CD4-positive, alpha-beta memory T cell (primary cell): Measurements from ENCODE around the gene PIP5K1C. TPM values are rescaled to one million over a fixed set of nuclear protein-coding genes. Genes with fewer than 3 reads are reported as not detected.

Experiments
- CTCF ChIA-PET: fragments of 350-600 bp; sonication (Branson Sonifier 250); formaldehyde crosslinking; loops from one replicate; lab custom pipeline; 2021; ENCODE audit warnings: inconsistent platforms; ENCODE audit not compliant: partially characterized antibody; lab: Charles Lee
- POLR2A ChIA-PET: fragments of 350-600 bp; sonication (Branson Sonifier 250); formaldehyde crosslinking; loops from one replicate; lab custom pipeline; 2021; ENCODE audit not compliant: partially characterized antibody; lab: Charles Lee
- DNase-seq, 5 donors: peaks; one replicate each; pipeline versions ENCODE4 v3.0.0 to v3.0.0-alpha.2; 2020 to 2022; ENCODE audit warnings: mixed read lengths in 1 of 5
- H3K27ac ChIP-seq: one replicate; pipeline ENCODE4 v1.7.0; 2013; ENCODE audit warnings: low read depth, low read length
- H3K27me3 ChIP-seq: 2 replicates; pipeline ENCODE4 v1.7.0; 2013; ENCODE audit warnings: mild to moderate bottlenecking, low read length, moderate library complexity; ENCODE audit not compliant: insufficient read depth
- H3K36me3 ChIP-seq: 2 replicates; pipeline ENCODE4 v1.7.0; 2013; ENCODE audit warnings: mild to moderate bottlenecking, low read length, moderate library complexity; ENCODE audit not compliant: insufficient read depth
- H3K4me1 ChIP-seq: 2 replicates; pipeline ENCODE4 v1.7.0; 2013; ENCODE audit warnings: mild to moderate bottlenecking, low read length, moderate library complexity; ENCODE audit not compliant: insufficient read depth
- H3K4me3 ChIP-seq, 2 donors: one replicate each; pipeline ENCODE4 v1.7.0; 2013; ENCODE audit warnings: low read length in 2 of 2, mild to moderate bottlenecking in 1 of 2
- H3K9me3 ChIP-seq, 2 donors: one replicate each; pipeline ENCODE4 v1.7.0; 2013; ENCODE audit warnings: low read length in 2 of 2, control low read depth in 1 of 2; ENCODE audit not compliant: control insufficient read depth in 1 of 2
- H3K27ac Mint-ChIP-seq, 7 donors: one replicate each; pipeline ENCODE4 v1.8.0; 2020 to 2021; ENCODE audit warnings: mixed read lengths in 7 of 7, mild to moderate bottlenecking in 6 of 7, inconsistent platforms in 3 of 7, moderate library complexity in 3 of 7
- H3K27me3 Mint-ChIP-seq, 2 donors: one replicate each; pipeline ENCODE4 v1.8.0; 2020 to 2021; ENCODE audit warnings: mixed read lengths in 2 of 2
- H3K36me3 Mint-ChIP-seq, 2 donors: one replicate each; pipeline ENCODE4 v1.8.0; 2020 to 2021; ENCODE audit warnings: mixed read lengths in 2 of 2, inconsistent platforms in 1 of 2, mild to moderate bottlenecking in 1 of 2
- H3K4me1 Mint-ChIP-seq, 4 donors: one replicate each; pipeline ENCODE4 v1.8.0; 2020 to 2021; ENCODE audit warnings: mixed read lengths in 4 of 4, mild to moderate bottlenecking in 1 of 4
- H3K4me3 Mint-ChIP-seq, 8 donors: one replicate each; pipeline ENCODE4 v1.8.0; 2020 to 2021; ENCODE audit warnings: mixed read lengths in 8 of 8, mild to moderate bottlenecking in 7 of 8, moderate library complexity in 6 of 8, inconsistent platforms in 3 of 8
- H3K9me3 Mint-ChIP-seq, 8 donors: one replicate each; pipeline ENCODE4 v1.8.0; 2020 to 2021; ENCODE audit warnings: mixed read lengths in 8 of 8, mild to moderate bottlenecking in 5 of 8, inconsistent platforms in 3 of 8, moderate library complexity in 1 of 8
- intact Hi-C: fragments of 100-400 bp; cut with micrococcal nuclease; formaldehyde crosslinking; loops from one replicate; pipeline ENCODE4 v1.15.1; 2023
- polyA plus RNA-seq, 2 donors: library from polyadenylated mRNA; unstranded; fragments of 300-500 nt; fragmentation: Illumina TruSeq; gene quantifications; one replicate each; pipeline ENCODE4 v1.2.3, GENCODE V29; 2021
- total RNA-seq, 2 experiments: library from RNA; stranded (reverse); gene quantifications; one replicate each; pipeline ENCODE4 v1.2.3, GENCODE V29; 2021

PIP5K1C gene
- total and polyA plus RNA-seq, 4 experiments from 2014 or later: 1.7 to 29.7 (median 23.7) TPM

DNA sequence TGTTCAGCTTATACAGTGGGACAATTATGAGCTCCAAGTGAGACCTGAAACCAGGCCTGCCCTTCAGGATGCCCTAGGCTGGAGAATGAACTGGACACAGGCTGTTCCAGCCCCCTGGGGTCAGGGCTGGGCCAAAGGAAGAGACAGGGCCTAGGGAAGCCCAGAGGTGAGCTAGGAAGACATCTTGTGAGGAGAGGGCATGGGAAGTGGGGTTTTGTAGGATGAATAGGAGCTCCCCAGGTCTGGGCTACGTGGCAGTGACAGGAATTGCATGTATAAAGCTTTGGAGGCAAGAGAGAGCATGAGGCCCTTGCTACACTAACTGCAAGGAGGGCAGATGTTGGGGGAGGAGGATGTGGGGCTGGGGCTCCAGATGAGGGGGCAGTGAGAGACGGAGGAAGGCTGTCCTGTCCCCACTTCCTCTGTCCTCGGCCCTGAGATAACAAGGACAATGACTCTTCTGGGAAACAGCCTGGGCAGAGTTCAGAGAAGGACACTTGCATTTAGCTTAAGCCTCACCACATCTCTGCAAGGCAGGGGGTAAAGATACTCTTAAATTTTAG lies 92.1 kb downstream of the PIP5K1C start:
- peaks cover 0 to 3% of the 10 kb centered on the region in 2 donors for H3K27me3 Mint-ChIP-seq
- H3K4me3 Mint-ChIP-seq: peak overlapping the region in 4 of 8 donors; percentile 26 to 71 (median 54)
- H3K27ac Mint-ChIP-seq: peak overlapping the region in 2 of 7 donors; percentile 40 to 54
- H3K9me3 Mint-ChIP-seq: no peaks in the 10 kb centered on the region
- no peaks in the 10 kb centered on the region for H3K36me3 ChIP-seq
- no peaks in the 10 kb centered on the region for H3K27me3 ChIP-seq
- H3K27ac ChIP-seq: no peak overlapping the region
- DNase-seq: no peak
- H3K9me3 ChIP-seq: no peaks in the 10 kb centered on the region
- CTCF ChIA-PET: interaction anchor here (1.2 to 1.5 kb wide), 3 partner anchors 11 to 22 kb away, joined by 3 to 4 read pairs (median 3); no protein-coding TSS in a partner anchor
- intact Hi-C loops: no loop called here
- no peak overlapping the region for H3K4me3 ChIP-seq
- POLR2A ChIA-PET: no interaction called here
- peaks cover 26% of the 10 kb centered on the region for H3K4me1 ChIP-seq
- peaks cover 4 to 10% of the 10 kb centered on the region in 2 donors for H3K36me3 Mint-ChIP-seq
- peaks cover 0 to 15% (median 4%) of the 10 kb centered on the region in 4 donors for H3K4me1 Mint-ChIP-seq

- CTCF ChIA-PET: interaction anchor here (1.2 to 1.5 kb wide), 2 partner anchors 13 to 21 kb away, joined by 3 to 4 read pairs; no protein-coding TSS in a partner anchor
- H3K4me3 ChIP-seq: no peak overlapping the region
- no peak overlapping the region for H3K27ac ChIP-seq
- peak overlapping the region in 7 of 8 donors; percentile 26 to 71 (median 47) for H3K4me3 Mint-ChIP-seq
- H3K27me3 ChIP-seq: no peaks in the 10 kb centered on the region
- H3K27me3 Mint-ChIP-seq: peaks cover 0 to 3% of the 10 kb centered on the region in 2 donors
- H3K27ac Mint-ChIP-seq: peak overlapping the region in 3 of 7 donors; percentile 40 to 70 (median 54)
- no peaks in the 10 kb centered on the region for H3K9me3 ChIP-seq
- intact Hi-C loops: no loop called here
- POLR2A ChIA-PET: no interaction called here
- peaks cover 0 to 15% (median 4%) of the 10 kb centered on the region in 4 donors for H3K4me1 Mint-ChIP-seq
- no peaks in the 10 kb centered on the region for H3K9me3 Mint-ChIP-seq
- H3K36me3 Mint-ChIP-seq: peaks cover 4 to 10% of the 10 kb centered on the region in 2 donors
- H3K4me1 ChIP-seq: peaks cover 26% of the 10 kb centered on the region
- DNase-seq: no peak
- no peaks in the 10 kb centered on the region for H3K36me3 ChIP-seq
Measured at GRCh38 chr19:3607303-3608078, 92.8 kb downstream of the PIP5K1C start.

- peaks cover 26% of the 10 kb centered on the region for H3K4me1 ChIP-seq
- intact Hi-C loops: no loop called here
- no peaks in the 10 kb centered on the region for H3K27me3 ChIP-seq
- H3K27me3 Mint-ChIP-seq: peaks cover 0 to 3% of the 10 kb centered on the region in 2 donors
- peaks cover 0 to 15% (median 4%) of the 10 kb centered on the region in 4 donors for H3K4me1 Mint-ChIP-seq
- no peaks in the 10 kb centered on the region for H3K9me3 ChIP-seq
- peak within 1 kb of the TSS in 1 of 2 donors; percentile 6 for H3K4me3 ChIP-seq
- peak within 1 kb of the TSS in 5 of 8 donors; percentile 29 to 71 (median 36) for H3K4me3 Mint-ChIP-seq
- POLR2A ChIA-PET: no interaction called here
- peak in 1 of 5 donors; percentile 24 for DNase-seq
- no peaks in the 10 kb centered on the region for H3K36me3 ChIP-seq
- H3K27ac Mint-ChIP-seq: peak within 1 kb of the TSS in 1 of 7 donors; percentile 70
- no peaks in the 10 kb centered on the region for H3K9me3 Mint-ChIP-seq
- no peak within 1 kb of the TSS for H3K27ac ChIP-seq
- CTCF ChIA-PET: interaction anchor here (0.6 kb wide), 1 partner anchor 346 kb away, joined by 4 read pairs; no protein-coding TSS in a partner anchor
- peaks cover under 1 to 6% of the 10 kb centered on the region in 2 donors for H3K36me3 Mint-ChIP-seq
Measured at GRCh38 chr19:3606690-3607289, 93.5 kb downstream of the PIP5K1C start, which contains the start of gene TBXA2R. TSS of gene TBXA2R (minus strand) at chr19:3606875. CDS start at chr19:3600634, 6,241 bp downstream.

DNA sequence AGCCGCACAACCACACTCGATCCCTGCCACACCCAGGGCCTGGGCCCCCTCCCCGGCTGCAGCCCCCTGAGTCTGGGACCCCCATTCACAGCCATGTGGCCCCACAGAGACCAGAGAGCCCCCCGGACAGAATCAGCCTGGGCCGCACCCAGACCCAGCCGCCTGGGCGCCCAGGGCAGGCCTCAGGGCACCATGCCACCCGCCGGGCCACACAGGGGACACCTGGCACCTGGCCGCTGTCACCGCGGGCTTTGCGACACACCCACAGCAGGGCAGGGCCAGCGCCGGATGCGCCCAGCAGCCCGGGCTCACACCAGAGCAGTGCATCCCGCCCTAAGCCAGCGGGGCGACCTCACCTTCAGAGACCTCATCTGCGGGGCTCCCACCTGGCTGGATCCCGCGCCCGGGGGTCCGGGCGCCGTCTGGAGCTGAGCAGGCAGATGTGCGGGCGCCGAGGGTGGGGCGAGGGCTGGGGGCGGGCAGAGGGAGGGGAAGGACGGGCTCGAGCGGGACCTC lies 94.0 kb downstream of the PIP5K1C start:
- Mint-ChIP-seq H3K27ac (no peak overlapping the region), H3K4me1 (peaks cover 0 to 15% (median 4%) of the 10 kb centered on the region in 4 donors), H3K9me3 (no peaks in the 10 kb centered on the region), H3K4me3 (peak overlapping the region in 2 of 8 donors; percentile 36 to 45), H3K27me3 (peaks cover 0 to 3% of the 10 kb centered on the region in 2 donors), H3K36me3 (peaks cover 0 to 5% of the 10 kb centered on the region in 2 donors)
- Histone ChIP-seq H3K27me3 (no peaks in the 10 kb centered on the region), H3K27ac (no peak overlapping the region), H3K4me1 (peaks cover 26% of the 10 kb centered on the region), H3K4me3 (peak overlapping the region in 1 of 2 donors; percentile 6), H3K36me3 (no peaks in the 10 kb centered on the region), H3K9me3 (no peaks in the 10 kb centered on the region)
- DNase-seq: peak in 1 of 5 donors; percentile 24
- POLR2A ChIA-PET: no interaction called here
- CTCF ChIA-PET: interaction anchor here (0.6 kb wide), 1 partner anchor 346 kb away, joined by 4 read pairs; no protein-coding TSS in a partner anchor
- intact Hi-C loops: no loop called here

- Mint-ChIP-seq H3K36me3 (peaks cover 0 to 4% of the 10 kb centered on the region in 2 donors), H3K9me3 (no peaks in the 10 kb centered on the region), H3K27me3 (peaks cover 0 to 3% of the 10 kb centered on the region in 2 donors), H3K27ac (no peak overlapping the region), H3K4me1 (peaks cover 0 to 15% (median 4%) of the 10 kb centered on the region in 4 donors), H3K4me3 (no peak overlapping the region)
- no peak for DNase-seq
- Histone ChIP-seq H3K9me3 (no peaks in the 10 kb centered on the region), H3K27me3 (no peaks in the 10 kb centered on the region), H3K4me1 (peaks cover 26% of the 10 kb centered on the region), H3K4me3 (peak overlapping the region in 1 of 2 donors; percentile 6), H3K27ac (no peak overlapping the region), H3K36me3 (no peaks in the 10 kb centered on the region)
- intact Hi-C loops: no loop called here
- ChIA-PET POLR2A (no interaction called here), CTCF (no interaction called here)
Measured at GRCh38 chr19:3605770-3606169, 94.5 kb downstream of the PIP5K1C start.

- Mint-ChIP-seq H3K9me3 (no peaks in the 10 kb centered on the region), H3K27ac (no peak overlapping the region), H3K36me3 (peaks cover 0 to under 1% of the 10 kb centered on the region in 2 donors), H3K4me1 (peaks cover 0 to 15% (median 4%) of the 10 kb centered on the region in 4 donors), H3K27me3 (peaks cover 0 to 3% of the 10 kb centered on the region in 2 donors), H3K4me3 (no peak overlapping the region)
- intact Hi-C loops: no loop called here
- Histone ChIP-seq H3K4me3 (peak overlapping the region; percentile 10 to 25), H3K9me3 (no peaks in the 10 kb centered on the region), H3K36me3 (no peaks in the 10 kb centered on the region), H3K4me1 (peaks cover 26% of the 10 kb centered on the region), H3K27ac (no peak overlapping the region), H3K27me3 (no peaks in the 10 kb centered on the region)
- ChIA-PET POLR2A (interaction anchor here (0.8 to 1.4 kb wide), 2 partner anchors 12 to 48 kb away, joined by 3 to 4 read pairs; partner anchors contain the start of gene MFSD12), CTCF (interaction anchor here (0.8 kb wide), 1 partner anchor 17 kb away, joined by 3 read pairs; no protein-coding TSS in a partner anchor)
- DNase-seq: no peak
Measured at GRCh38 chr19:3605361-3605760, 94.9 kb downstream of the PIP5K1C start.
